ENCODE data around the gene FBXO2.
"Not testable (repeated sequence)": the region's sequence is repeated elsewhere in the genome, so short reads cannot be mapped to it uniquely, and the experiment has no call there.

The FBXO2 gene

GRCh38 chr1:11613347-11613746, 40.9 kb downstream of the FBXO2 start:
- no peak overlapping the region for H3K4me3 ChIP-seq (ENCODE audit: control insufficient read depth, low read depth, low read length)
- DNase-seq (ENCODE audit: low read depth), result no peak
- no peak for TF ChIP-seq CTCF (IDR thresholded peaks at IDR 0.05; ENCODE audit: control insufficient read depth, insufficient read depth, low read depth, low read length, missing control alignments)

- no peak overlapping the region for H3K4me3 ChIP-seq (ENCODE audit: control insufficient read depth, low read depth, low read length)
- DNase-seq (ENCODE audit: low read depth), result no peak
- no peak for TF ChIP-seq CTCF (IDR thresholded peaks at IDR 0.05; ENCODE audit: control insufficient read depth, insufficient read depth, low read depth, low read length, missing control alignments)
Observed at GRCh38 chr1:11611638-11612327, 42.4 kb downstream of the FBXO2 start.

GRCh38 chr1:11610629-11611180, 43.5 kb downstream of the FBXO2 start:
- DNase-seq (ENCODE audit: low read depth), result no peak

GRCh38 chr1:11609378-11609777, 44.9 kb downstream of the FBXO2 start:
- DNase-seq (ENCODE audit: low read depth); H3K4me3 ChIP-seq (ENCODE audit: control insufficient read depth, low read depth, low read length): not testable (repeated sequence)

More at GRCh38 chr1:11610629-11611180, 43.5 kb downstream of the FBXO2 start:
- no peak for TF ChIP-seq CTCF (IDR thresholded peaks at IDR 0.05; ENCODE audit: control insufficient read depth, insufficient read depth, low read depth, low read length, missing control alignments)
- H3K4me3 ChIP-seq (ENCODE audit: control insufficient read depth, low read depth, low read length), result no peak overlapping the region

GRCh38 chr1:11608596-11609130, 45.6 kb downstream of the FBXO2 start:
- not testable (repeated sequence) for DNase-seq (ENCODE audit: low read depth); H3K4me3 ChIP-seq (ENCODE audit: control insufficient read depth, low read depth, low read length)

GRCh38 chr1:11606775-11607174, 47.5 kb downstream of the FBXO2 start:
- H3K4me3 ChIP-seq (ENCODE audit: control insufficient read depth, low read depth, low read length), result no peak overlapping the region
- DNase-seq (ENCODE audit: low read depth), result no peak

GRCh38 chr1:11602981-11603380, 51.2 kb downstream of the FBXO2 start:
- no peak for DNase-seq (ENCODE audit: low read depth)
- no peak overlapping the region for H3K4me3 ChIP-seq (ENCODE audit: control insufficient read depth, low read depth, low read length)
- TF ChIP-seq CTCF (IDR thresholded peaks at IDR 0.05; ENCODE audit: control insufficient read depth, insufficient read depth, low read depth, low read length, missing control alignments), result no peak

More at GRCh38 chr1:11606775-11607174, 47.5 kb downstream of the FBXO2 start:
- no peak for TF ChIP-seq CTCF (IDR thresholded peaks at IDR 0.05; ENCODE audit: control insufficient read depth, insufficient read depth, low read depth, low read length, missing control alignments)
